Ishikawa (cell line): ENCODE measurements around the gene ZNF219.

Experiments
- CEBPB ChIP-seq: IDR thresholded peaks from 2 replicates; pipeline ENCODE4 v1.6.1; 2012
- CREB1 ChIP-seq: IDR thresholded peaks from 2 replicates; pipeline ENCODE4 v1.6.1; 2012; ENCODE audit warnings: low read depth
- EGR1 ChIP-seq: IDR thresholded peaks from 2 replicates; pipeline ENCODE4 v1.6.1; 2012
- EP300 ChIP-seq: IDR thresholded peaks from 2 replicates; pipeline ENCODE4 v1.6.1; 2012; ENCODE audit warnings: borderline replicate concordance
- FOXM1 ChIP-seq: IDR thresholded peaks from 2 replicates; pipeline ENCODE4 v1.6.1; 2012; ENCODE audit warnings: low read depth, borderline replicate concordance
- NFIC ChIP-seq: IDR thresholded peaks from 2 replicates; pipeline ENCODE4 v1.6.1; 2012
- RAD21 ChIP-seq: IDR thresholded peaks from 2 replicates; pipeline ENCODE4 v1.6.1; 2012; ENCODE audit warnings: low read depth
- TAF1 ChIP-seq: IDR thresholded peaks from 2 replicates; pipeline ENCODE4 v1.6.1; 2012; ENCODE audit warnings: low read depth, mild to moderate bottlenecking
- TCF12 ChIP-seq: IDR thresholded peaks from 2 replicates; pipeline ENCODE4 v1.6.1; 2012; ENCODE audit warnings: low read depth
- TEAD4 ChIP-seq: IDR thresholded peaks from 2 replicates; pipeline ENCODE4 v1.6.1; 2012
- YY1 ChIP-seq: IDR thresholded peaks from 2 replicates; pipeline ENCODE4 v1.6.1; 2012; ENCODE audit warnings: low read depth
- ZBTB7A ChIP-seq: IDR thresholded peaks from 2 replicates; pipeline ENCODE4 v1.6.1; 2012; ENCODE audit warnings: low read depth
- TF ChIP-seq, protein P1 (sequence below): IDR thresholded peaks from 2 replicates; pipeline ENCODE4 v1.6.1; 2012
- TF ChIP-seq, protein P2 (sequence below): IDR thresholded peaks from 2 replicates; pipeline ENCODE4 v1.6.1; 2012
- TF ChIP-seq, protein P3 (sequence below): IDR thresholded peaks from 2 replicates; pipeline ENCODE4 v1.6.1; 2012; ENCODE audit warnings: low read depth, mild to moderate bottlenecking

The ZNF219 gene

DNA sequence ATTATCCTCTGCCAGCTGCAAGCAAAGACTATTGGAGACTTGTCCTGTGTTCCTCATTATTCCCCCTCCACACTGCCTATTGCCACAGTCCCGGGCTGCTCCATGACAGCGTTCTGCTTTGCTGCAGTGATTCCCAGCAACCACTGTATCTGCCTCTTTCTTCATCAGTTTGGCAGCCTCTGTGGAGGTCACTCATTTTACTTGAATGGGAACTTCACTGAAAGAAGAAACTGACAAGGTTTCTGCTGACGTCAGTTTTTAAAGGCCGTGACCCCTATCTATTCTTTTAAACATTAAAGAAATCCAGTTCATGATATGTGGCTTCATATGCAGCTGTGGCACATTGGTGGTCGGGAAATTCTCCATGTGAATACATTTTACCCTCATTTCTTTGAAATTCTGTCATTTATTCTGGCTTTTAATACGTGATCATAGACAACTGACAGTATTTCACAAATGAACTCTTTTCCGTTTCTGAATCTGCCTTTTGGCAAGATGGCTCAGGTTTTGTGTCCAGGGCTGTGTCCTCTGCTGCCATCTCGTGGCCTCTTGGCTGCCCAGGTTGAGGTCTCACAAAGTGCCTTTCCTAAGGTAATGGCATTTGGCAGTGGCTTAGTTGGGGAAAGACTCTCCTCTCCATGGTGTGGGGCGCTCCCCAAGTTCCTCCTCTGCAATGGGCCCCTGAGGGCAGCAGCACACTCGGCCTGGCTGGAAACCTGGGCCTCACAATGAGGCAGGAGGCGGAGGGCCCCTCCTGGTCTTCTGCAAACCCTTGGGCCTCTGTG lies 8.2 kb upstream of the ZNF219 start:
- TF ChIP-seq RAD21 (peak; percentile 86), CREB1 (no peak), TAF1 (no peak), YY1 (peak; percentile 82), EP300 (no peak)

DNA sequence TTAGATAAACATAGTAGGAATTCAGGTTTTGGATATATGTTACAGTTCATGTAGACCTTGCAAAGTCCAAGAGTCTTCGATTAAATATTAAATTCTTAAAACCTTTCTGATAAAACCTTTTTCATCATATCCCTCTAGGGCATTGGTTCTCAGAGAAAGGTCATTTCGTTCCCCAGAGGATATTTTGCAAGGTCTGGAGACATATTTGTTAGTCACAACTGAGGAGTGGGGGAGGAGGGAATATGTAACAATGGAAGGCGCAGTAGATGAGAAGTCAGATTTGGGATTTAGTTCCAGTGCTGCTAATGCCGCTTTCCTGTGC lies 7.7 kb upstream of the ZNF219 start:
- no peak for TF ChIP-seq NFIC
- TF ChIP-seq, protein P1, sequence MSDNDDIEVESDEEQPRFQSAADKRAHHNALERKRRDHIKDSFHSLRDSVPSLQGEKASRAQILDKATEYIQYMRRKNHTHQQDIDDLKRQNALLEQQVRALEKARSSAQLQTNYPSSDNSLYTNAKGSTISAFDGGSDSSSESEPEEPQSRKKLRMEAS, result no peak

DNA sequence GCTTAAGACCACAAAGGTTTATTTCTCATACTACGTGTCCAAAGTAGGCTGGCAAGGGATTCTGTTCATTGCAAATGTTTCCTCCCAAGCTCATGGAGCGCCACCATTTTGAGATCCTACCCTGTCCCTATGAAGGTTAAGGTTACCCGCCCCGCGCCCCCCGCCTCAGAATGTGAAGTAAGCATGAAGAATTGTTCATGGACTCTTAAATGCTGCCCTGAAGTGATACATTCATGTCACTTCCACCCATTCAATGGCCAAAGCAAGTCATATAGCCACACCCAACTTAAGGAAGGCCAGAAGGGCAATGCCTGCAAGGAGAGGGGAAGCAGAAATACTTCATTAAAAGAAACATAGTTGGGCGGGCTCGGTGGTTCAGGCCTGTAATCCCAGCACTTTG lies 6.6 kb upstream of the ZNF219 start:
- TF ChIP-seq TAF1, result no peak
- no peak for TF ChIP-seq TEAD4
- TF ChIP-seq CEBPB, result no peak
- TF ChIP-seq FOXM1, result no peak

DNA sequence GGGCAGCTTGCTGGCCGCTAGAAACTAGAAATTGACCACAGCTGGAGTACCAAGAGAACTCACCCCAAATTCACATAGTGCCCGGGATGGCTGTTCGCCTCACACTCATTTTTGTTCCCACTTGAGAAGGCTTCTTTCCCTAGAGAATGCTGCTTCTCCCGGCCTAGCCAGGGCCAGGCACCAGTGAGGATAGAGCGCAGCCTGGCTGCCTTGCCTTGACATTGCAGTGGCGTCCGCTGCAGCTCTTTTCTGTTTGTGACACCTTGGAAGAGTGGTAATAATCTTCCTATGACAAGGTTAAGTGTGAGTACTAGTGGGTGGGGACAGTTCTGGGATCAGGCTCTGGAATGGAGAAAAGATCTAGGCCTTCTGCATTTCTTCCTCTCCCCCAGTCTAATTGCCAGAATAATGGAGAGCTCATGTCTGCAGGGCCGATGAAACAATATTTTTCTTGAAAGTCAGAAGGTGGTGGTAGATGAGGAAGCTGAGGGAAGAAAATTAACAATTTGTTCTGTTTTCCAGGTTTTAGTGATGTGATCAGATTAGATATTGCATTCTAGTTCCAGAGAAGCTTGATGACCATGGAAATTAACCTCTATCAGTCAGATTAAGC lies 6.1 kb upstream of the ZNF219 start:
- TF ChIP-seq TCF12 (no peak), TAF1 (no peak), EGR1 (no peak), RAD21 (peak; percentile 82), EP300 (no peak), TEAD4 (no peak)
- TF ChIP-seq, protein P2, sequence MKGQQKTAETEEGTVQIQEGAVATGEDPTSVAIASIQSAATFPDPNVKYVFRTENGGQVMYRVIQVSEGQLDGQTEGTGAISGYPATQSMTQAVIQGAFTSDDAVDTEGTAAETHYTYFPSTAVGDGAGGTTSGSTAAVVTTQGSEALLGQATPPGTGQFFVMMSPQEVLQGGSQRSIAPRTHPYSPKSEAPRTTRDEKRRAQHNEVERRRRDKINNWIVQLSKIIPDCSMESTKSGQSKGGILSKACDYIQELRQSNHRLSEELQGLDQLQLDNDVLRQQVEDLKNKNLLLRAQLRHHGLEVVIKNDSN, result no peak

DNA sequence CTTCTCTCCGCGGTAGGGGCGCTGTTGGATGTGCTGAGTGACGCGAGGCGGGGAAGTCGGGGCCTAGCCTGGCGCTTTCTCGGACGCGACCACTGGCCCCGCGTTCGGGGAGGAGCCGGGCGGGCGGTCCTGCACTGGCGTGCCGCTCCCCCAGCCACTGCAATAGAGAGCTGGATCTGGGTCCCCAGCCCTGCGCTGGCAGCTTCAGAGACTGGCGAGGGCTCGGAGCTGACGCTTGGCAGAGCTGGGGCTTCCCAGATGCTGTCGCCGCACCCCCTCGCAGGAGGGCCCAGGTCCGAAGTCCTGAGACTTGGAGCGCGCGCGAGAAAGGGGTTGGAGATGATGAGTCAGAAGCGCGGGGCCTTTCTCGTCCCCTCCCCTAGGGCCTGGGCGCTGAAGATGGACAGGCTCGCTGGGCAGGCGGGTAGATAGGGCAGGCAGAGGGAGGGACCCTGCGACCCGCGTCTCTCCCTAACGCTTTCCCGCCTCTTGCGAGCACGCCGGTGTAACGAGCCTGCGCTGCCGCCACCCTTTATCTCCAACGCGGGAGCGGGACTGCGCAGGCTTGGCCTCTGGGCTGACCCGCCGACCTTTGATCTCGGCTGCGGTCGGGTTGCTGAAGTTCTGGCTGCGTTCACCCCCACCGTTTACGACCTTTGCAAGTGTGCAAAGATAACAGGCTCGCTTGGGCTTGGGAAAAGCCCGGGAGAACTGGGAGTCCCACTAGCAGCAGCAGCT lies 5.4 kb upstream of the ZNF219 start:
- TF ChIP-seq TCF12 (no peak), NFIC (no peak), ZBTB7A (peak; percentile 63; the same call in 1 of the 2 replicates), TEAD4 (peak; percentile 37; the same call in 1 of the 2 replicates), FOXM1 (peak; percentile 33; the same call in 1 of the 2 replicates), EGR1 (no peak), RAD21 (peak; percentile 31; the same call in 1 of the 2 replicates), YY1 (peak; percentile 42; the same call in 1 of the 2 replicates), EP300 (peak; percentile 74; the same call in 1 of the 2 replicates), CREB1 (no peak), TAF1 (peak; percentile 79), CEBPB (no peak; the same call in 1 of the 2 replicates)
- TF ChIP-seq, protein P1, result peak; percentile 86
- TF ChIP-seq, protein P3, sequence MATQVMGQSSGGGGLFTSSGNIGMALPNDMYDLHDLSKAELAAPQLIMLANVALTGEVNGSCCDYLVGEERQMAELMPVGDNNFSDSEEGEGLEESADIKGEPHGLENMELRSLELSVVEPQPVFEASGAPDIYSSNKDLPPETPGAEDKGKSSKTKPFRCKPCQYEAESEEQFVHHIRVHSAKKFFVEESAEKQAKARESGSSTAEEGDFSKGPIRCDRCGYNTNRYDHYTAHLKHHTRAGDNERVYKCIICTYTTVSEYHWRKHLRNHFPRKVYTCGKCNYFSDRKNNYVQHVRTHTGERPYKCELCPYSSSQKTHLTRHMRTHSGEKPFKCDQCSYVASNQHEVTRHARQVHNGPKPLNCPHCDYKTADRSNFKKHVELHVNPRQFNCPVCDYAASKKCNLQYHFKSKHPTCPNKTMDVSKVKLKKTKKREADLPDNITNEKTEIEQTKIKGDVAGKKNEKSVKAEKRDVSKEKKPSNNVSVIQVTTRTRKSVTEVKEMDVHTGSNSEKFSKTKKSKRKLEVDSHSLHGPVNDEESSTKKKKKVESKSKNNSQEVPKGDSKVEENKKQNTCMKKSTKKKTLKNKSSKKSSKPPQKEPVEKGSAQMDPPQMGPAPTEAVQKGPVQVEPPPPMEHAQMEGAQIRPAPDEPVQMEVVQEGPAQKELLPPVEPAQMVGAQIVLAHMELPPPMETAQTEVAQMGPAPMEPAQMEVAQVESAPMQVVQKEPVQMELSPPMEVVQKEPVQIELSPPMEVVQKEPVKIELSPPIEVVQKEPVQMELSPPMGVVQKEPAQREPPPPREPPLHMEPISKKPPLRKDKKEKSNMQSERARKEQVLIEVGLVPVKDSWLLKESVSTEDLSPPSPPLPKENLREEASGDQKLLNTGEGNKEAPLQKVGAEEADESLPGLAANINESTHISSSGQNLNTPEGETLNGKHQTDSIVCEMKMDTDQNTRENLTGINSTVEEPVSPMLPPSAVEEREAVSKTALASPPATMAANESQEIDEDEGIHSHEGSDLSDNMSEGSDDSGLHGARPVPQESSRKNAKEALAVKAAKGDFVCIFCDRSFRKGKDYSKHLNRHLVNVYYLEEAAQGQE, result no peak
- TF ChIP-seq, protein P2, result 0 out of 2 replicates have a peak, but pooled peaks have one; percentile 16

DNA sequence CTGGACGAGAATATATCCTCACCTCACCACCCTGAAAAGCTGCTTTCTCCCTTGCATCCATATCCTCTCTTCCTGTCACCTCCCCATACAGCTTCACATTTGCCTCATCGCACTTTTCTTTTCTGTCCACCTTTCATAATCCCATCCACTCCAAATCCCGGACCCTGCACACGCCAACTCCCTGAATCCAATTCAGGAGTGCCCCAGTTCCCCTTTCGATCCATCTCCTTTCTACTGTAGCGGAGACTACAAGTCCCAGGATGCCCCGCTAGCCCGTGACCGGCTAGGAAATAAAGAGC lies 4.9 kb upstream of the ZNF219 start:
- TF ChIP-seq CREB1 (peak; percentile 51; the same call in 1 of the 2 replicates), TEAD4 (no peak)
- TF ChIP-seq, protein P2, result peak; percentile 84

DNA sequence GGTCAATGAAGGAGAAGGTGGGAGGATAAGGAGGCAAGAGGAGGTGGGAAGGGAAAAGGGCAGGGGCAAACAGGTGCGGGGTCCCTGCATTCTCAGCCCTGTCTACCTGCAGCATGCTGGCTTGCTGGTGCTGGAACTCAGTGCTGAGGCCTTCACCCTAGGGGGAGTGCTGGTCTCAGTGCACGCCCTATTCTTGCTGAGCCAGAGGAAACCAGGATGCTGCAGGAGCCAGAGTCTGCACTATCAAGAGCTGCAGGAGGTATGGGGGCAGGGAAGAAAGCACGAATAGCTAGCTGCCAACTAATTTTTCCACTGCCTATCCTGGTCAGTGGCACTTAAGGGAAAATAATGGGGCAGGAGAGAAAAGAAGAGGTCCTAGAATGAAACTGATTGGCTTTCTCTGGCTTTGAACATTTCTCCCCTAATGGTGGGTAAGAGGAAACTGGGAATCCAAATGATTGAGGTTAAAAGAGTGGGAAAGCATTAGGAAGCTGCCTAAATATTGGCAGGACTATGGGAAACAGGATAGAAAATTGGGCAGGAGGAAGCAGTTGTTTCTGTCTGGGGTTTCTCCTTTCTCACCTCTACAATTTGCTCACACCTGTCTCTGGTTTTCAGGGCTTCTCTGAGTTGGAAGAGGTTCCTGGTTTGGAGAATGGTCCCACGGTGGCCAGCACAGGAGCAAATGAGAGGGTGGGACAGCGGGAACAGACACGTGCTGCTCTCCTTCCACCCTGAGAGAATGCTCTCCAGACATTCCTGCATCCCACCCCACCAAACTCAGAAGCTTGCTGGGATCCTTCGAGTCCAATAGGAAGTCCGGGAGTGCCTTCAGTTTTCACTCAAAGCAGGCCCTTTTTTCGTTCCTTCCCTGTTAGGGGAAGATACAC lies 4.3 kb upstream of the ZNF219 start:
- TF ChIP-seq FOXM1 (no peak), ZBTB7A (no peak), TAF1 (no peak), YY1 (no peak), EP300 (no peak), CEBPB (no peak), CREB1 (no peak), NFIC (no peak), TEAD4 (no peak), TCF12 (no peak), RAD21 (no peak), EGR1 (no peak)
- TF ChIP-seq, protein P3, result no peak
- TF ChIP-seq, protein P2, result no peak
- TF ChIP-seq, protein P1, result no peak
